Stimulated activated naive CD8-positive, alpha-beta T cell treated with anti-CD3 and anti-CD28 coated beads, Interleukin-15, Interleukin-2, amounts not matched to agents 100 ng/mL and 50 ng/mL, for 24 hours (primary cell): ENCODE results near the gene RHOV.

Experiments used
- H3K27ac Mint-ChIP-seq: one replicate; pipeline ENCODE4 v1.8.0; 2021; ENCODE audit warnings: mild to moderate bottlenecking, mixed read lengths
- H3K27me3 Mint-ChIP-seq: one replicate; pipeline ENCODE4 v1.8.0; 2021; ENCODE audit warnings: mixed read lengths
- H3K36me3 Mint-ChIP-seq: one replicate; pipeline ENCODE4 v1.8.0; 2021; ENCODE audit warnings: low read depth, mixed read lengths
- H3K4me1 Mint-ChIP-seq: one replicate; pipeline ENCODE4 v1.8.0; 2021; ENCODE audit warnings: low read depth, mixed read lengths
- H3K4me3 Mint-ChIP-seq: one replicate; pipeline ENCODE4 v1.8.0; 2021; ENCODE audit warnings: mild to moderate bottlenecking, mixed read lengths
- H3K9me3 Mint-ChIP-seq: one replicate; pipeline ENCODE4 v1.8.0; 2021; ENCODE audit warnings: mixed read lengths

Gene RHOV

GRCh38 chr15:40846841-40847222 lies 27.2 kb downstream of the RHOV start:
- Mint-ChIP-seq H3K9me3 (no peaks in the 10 kb centered on the region), H3K4me1 (peaks cover 28% of the 10 kb centered on the region), H3K4me3 (no peak overlapping the region), H3K36me3 (no peaks in the 10 kb centered on the region), H3K27ac (no peak overlapping the region), H3K27me3 (peaks cover 4% of the 10 kb centered on the region)

GRCh38 chr15:40845511-40846284 lies 28.3 kb downstream of the RHOV start:
- no peak overlapping the region for H3K27ac Mint-ChIP-seq
- H3K4me3 Mint-ChIP-seq: peak overlapping the region; percentile 25
- no peaks in the 10 kb centered on the region for H3K9me3 Mint-ChIP-seq
- H3K27me3 Mint-ChIP-seq: peaks cover 4% of the 10 kb centered on the region
- H3K36me3 Mint-ChIP-seq: no peaks in the 10 kb centered on the region
- peaks cover 28% of the 10 kb centered on the region for H3K4me1 Mint-ChIP-seq

GRCh38 chr15:40845036-40845435 lies 29.0 kb downstream of the RHOV start:
- Mint-ChIP-seq H3K4me1 (peaks cover 28% of the 10 kb centered on the region), H3K4me3 (peak overlapping the region; percentile 88), H3K27me3 (peaks cover 4% of the 10 kb centered on the region), H3K9me3 (no peaks in the 10 kb centered on the region), H3K27ac (peak overlapping the region; percentile 40), H3K36me3 (no peaks in the 10 kb centered on the region)

GRCh38 chr15:40844696-40845030 lies 29.4 kb downstream of the RHOV start:
- H3K36me3 Mint-ChIP-seq: no peaks in the 10 kb centered on the region
- H3K27ac Mint-ChIP-seq: peak overlapping the region; percentile 40
- peaks cover 4% of the 10 kb centered on the region for H3K27me3 Mint-ChIP-seq
- H3K4me1 Mint-ChIP-seq: peaks cover 28% of the 10 kb centered on the region
- peak overlapping the region; percentile 88 for H3K4me3 Mint-ChIP-seq
- H3K9me3 Mint-ChIP-seq: no peaks in the 10 kb centered on the region

GRCh38 chr15:40843885-40844695 lies 29.9 kb downstream of the RHOV start, which contains the start of gene SPINT1:
Gene SPINT1 (plus strand): TSS chr15:40844048. CDS start chr15:40844555, 507 bp downstream.
- peaks cover 28% of the 10 kb centered on the region for H3K4me1 Mint-ChIP-seq
- peaks cover 4% of the 10 kb centered on the region for H3K27me3 Mint-ChIP-seq
- no peaks in the 10 kb centered on the region for H3K36me3 Mint-ChIP-seq
- peak within 1 kb of the TSS; percentile 88 for H3K4me3 Mint-ChIP-seq
- no peaks in the 10 kb centered on the region for H3K9me3 Mint-ChIP-seq
- peak within 1 kb of the TSS; percentile 40 for H3K27ac Mint-ChIP-seq

- Mint-ChIP-seq H3K4me1 (peaks cover 28% of the 10 kb centered on the region), H3K36me3 (no peaks in the 10 kb centered on the region), H3K4me3 (peak overlapping the region; percentile 67), H3K27me3 (peaks cover 4% of the 10 kb centered on the region), H3K27ac (no peak overlapping the region), H3K9me3 (no peaks in the 10 kb centered on the region)
Observed at GRCh38 chr15:40843261-40843884, 30.7 kb downstream of the RHOV start.

- H3K27ac Mint-ChIP-seq: no peak overlapping the region
- no peak overlapping the region for H3K4me3 Mint-ChIP-seq
- H3K9me3 Mint-ChIP-seq: no peaks in the 10 kb centered on the region
- no peaks in the 10 kb centered on the region for H3K36me3 Mint-ChIP-seq
- H3K27me3 Mint-ChIP-seq: peaks cover 4% of the 10 kb centered on the region
- H3K4me1 Mint-ChIP-seq: peaks cover 22% of the 10 kb centered on the region
Observed at GRCh38 chr15:40841741-40842140, 32.3 kb downstream of the RHOV start.

- peaks cover 5% of the 10 kb centered on the region for H3K4me1 Mint-ChIP-seq
- H3K9me3 Mint-ChIP-seq: no peaks in the 10 kb centered on the region
- no peaks in the 10 kb centered on the region for H3K36me3 Mint-ChIP-seq
Observed at GRCh38 chr15:40838756-40839155, 35.3 kb downstream of the RHOV start.

GRCh38 chr15:40836020-40836419 lies 38.0 kb downstream of the RHOV start:
- no peaks in the 10 kb centered on the region for H3K9me3 Mint-ChIP-seq
- H3K27ac Mint-ChIP-seq: no peak overlapping the region
- H3K36me3 Mint-ChIP-seq: no peaks in the 10 kb centered on the region
- no peaks in the 10 kb centered on the region for H3K27me3 Mint-ChIP-seq
- H3K4me3 Mint-ChIP-seq: no peak overlapping the region
- no peaks in the 10 kb centered on the region for H3K4me1 Mint-ChIP-seq

More at GRCh38 chr15:40838756-40839155, 35.3 kb downstream of the RHOV start:
- Mint-ChIP-seq H3K27ac (no peak overlapping the region), H3K27me3 (no peaks in the 10 kb centered on the region), H3K4me3 (no peak overlapping the region)

GRCh38 chr15:40832903-40833302 lies 41.1 kb downstream of the RHOV start:
- Mint-ChIP-seq H3K4me3 (no peak overlapping the region), H3K9me3 (no peaks in the 10 kb centered on the region), H3K27me3 (no peaks in the 10 kb centered on the region), H3K27ac (no peak overlapping the region), H3K4me1 (no peaks in the 10 kb centered on the region), H3K36me3 (no peaks in the 10 kb centered on the region)

GRCh38 chr15:40831861-40832260 lies 42.2 kb downstream of the RHOV start:
- Mint-ChIP-seq H3K4me1 (no peaks in the 10 kb centered on the region), H3K27ac (no peak overlapping the region), H3K9me3 (no peaks in the 10 kb centered on the region), H3K36me3 (no peaks in the 10 kb centered on the region), H3K27me3 (no peaks in the 10 kb centered on the region), H3K4me3 (no peak overlapping the region)

GRCh38 chr15:40830884-40831283 lies 43.1 kb downstream of the RHOV start:
- no peaks in the 10 kb centered on the region for H3K27me3 Mint-ChIP-seq
- H3K27ac Mint-ChIP-seq: no peak overlapping the region
- H3K9me3 Mint-ChIP-seq: no peaks in the 10 kb centered on the region
- no peaks in the 10 kb centered on the region for H3K4me1 Mint-ChIP-seq
- H3K4me3 Mint-ChIP-seq: no peak overlapping the region
- no peaks in the 10 kb centered on the region for H3K36me3 Mint-ChIP-seq

GRCh38 chr15:40829115-40829514 lies 44.9 kb downstream of the RHOV start:
- no peaks in the 10 kb centered on the region for H3K4me1 Mint-ChIP-seq
- no peaks in the 10 kb centered on the region for H3K36me3 Mint-ChIP-seq
- no peak overlapping the region for H3K27ac Mint-ChIP-seq
- H3K4me3 Mint-ChIP-seq: no peak overlapping the region
- H3K9me3 Mint-ChIP-seq: no peaks in the 10 kb centered on the region
- no peaks in the 10 kb centered on the region for H3K27me3 Mint-ChIP-seq

- Mint-ChIP-seq H3K4me1 (no peaks in the 10 kb centered on the region), H3K9me3 (no peaks in the 10 kb centered on the region), H3K36me3 (no peaks in the 10 kb centered on the region), H3K4me3 (no peak within 1 kb of the TSS), H3K27ac (no peak within 1 kb of the TSS), H3K27me3 (no peaks in the 10 kb centered on the region)
Observed at GRCh38 chr15:40828447-40829036, 45.5 kb downstream of the RHOV start, which contains the start of gene PPP1R14D. Gene PPP1R14D (minus strand): TSS chr15:40828708. CDS start chr15:40828641, 67 bp downstream.
